ENCODE data around the gene ZNF830.
"Not testable (repeated sequence)": the region's sequence is repeated elsewhere in the genome, so short reads cannot be mapped to it uniquely, and the experiment has no call there.

Gene ZNF830

DNA sequence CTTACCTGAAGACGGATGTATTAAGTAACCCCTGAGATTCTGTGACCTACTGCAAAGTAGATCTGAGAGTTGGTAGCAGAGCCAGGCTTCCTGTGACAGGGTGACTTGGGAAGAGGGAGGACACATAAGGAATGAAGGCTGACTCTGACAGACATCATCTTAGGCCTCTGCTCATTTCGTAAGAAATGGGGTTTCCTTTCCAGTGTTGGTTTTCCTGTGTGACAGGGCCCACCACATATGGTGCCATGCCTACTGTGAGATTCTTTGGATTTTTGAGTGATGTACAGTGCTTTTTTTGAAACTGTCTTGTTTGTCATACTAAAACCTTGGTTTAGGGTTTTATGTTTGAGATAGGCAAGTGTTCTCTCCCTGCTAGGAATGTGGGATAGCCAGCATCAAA, 31.7 kb downstream of the ZNF830 start:
- DNase-seq: no peak

DNA sequence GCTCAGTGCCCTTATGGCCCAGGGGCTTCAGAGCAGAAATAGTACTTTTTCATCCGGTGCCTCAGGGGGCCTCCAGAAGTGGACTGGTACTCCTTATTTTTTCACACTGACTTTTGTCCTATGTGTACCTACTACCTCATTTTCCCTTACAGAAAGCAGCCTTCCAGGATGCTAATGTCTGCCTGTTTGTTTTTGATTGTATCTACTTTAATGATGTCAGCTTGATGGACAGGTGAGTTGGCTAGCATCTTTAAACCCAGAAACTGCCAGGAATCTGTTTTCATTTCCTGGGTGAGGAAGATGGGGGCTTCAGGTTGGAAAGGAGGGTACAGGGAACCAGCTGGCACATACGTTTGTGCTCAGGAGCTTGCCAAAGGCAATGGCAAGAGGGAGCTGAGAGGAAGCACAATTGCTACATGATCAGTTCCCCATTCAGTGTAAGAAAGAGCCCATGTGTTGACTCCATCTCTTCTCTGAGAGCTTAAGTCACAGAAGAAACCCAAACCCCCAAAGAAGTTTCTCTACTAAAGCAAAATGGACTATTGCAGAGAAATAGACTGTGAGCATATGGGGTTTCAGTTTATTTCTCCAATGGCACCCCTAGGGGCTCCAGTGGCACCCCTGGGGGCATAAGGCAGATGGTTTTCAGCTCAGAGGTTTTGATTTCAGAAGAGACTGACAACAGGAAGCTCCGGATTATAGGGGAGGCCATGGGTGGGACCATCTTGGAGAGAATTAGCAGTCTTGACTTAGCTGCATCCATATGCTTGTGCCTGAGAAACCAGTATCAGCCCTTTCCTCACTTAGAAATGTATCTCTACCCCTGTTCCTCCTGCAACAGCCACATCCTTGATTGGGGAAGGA, 35.3 kb downstream of the ZNF830 start:
- no peak for DNase-seq

DNA sequence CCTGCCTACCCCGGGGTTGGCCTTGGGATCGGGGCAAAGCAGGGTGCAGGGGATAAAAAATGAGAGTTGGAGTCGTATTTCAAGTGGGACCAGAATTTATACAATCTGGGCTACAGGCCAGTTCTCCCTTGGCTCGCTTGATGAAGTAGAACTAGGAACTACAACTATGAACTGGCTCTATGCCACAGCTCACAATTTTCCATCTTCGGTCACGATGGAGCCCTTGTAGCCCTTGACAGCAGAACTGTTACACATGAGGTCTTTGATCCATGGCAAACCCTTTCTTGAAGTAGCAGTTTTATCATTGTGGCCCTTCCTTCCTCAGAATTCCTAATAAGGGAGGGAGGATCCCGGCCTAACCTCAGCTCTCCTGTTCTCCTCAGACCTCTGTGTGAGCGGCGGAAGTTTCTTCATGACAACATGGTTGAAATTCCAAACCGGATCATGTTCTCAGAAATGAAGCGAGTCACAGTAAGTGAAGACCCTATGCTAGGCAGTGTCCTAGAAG, 36.1 kb downstream of the ZNF830 start:
- no peak for DNase-seq

DNA sequence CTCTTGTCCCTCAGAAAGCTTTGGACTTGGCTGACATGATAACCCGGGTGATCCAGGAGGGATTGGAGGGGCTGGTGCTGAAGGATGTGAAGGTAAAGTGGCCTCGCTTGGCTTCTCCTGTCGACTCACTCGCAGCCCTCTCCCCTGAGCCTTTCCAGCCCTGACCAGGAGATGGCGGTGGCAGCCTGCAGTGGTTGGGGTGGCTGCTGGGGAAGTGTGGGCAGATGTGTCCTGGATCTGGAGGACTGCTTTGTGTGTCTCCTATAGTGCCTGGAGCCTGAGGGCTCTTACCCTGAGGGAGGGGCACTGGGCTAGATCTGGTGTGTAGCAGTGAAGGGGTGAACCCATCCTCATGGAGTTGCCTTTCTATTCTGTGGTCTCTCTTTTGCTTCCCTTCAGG, 36.9 kb downstream of the ZNF830 start:
- DNase-seq: no peak

DNA sequence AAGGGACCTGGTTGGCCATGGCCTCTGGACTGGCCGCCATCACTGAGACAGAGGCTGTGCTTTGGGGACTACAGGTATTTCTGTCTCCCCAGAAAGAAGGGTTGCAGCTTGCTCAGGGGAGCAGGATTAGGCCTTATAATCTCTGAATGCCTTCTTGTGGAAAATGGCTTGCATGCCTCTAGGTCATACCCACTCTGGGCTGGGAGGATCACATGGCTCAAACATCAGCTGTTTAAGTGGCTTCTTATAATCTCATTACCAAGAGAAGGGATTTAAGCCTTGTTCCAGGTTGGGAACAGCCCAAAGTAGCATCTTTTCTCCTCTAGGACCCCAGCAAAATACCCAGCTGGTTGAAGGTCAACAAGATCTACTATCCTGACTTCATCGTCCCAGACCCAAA, 38.1 kb downstream of the ZNF830 start:
- no peak for DNase-seq

DNA sequence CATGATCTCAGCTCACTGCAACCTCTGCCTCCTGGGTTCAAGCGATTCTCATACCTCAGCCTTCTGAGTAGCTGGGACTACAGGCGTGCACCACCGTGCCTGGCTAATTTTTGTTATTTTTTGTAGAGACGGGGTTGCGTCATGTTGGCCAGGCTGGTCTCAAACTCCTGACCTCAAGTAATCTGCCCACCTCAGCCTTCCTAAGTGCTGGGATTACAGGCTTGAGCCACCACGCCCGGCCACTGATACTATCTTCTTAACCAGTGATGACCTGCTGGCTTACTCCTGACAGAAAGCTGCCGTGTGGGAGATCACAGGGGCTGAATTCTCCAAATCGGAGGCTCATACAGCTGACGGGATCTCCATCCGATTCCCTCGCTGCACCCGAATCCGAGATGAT, 39.6 kb downstream of the ZNF830 start:
- not testable (repeated sequence) for DNase-seq

DNA sequence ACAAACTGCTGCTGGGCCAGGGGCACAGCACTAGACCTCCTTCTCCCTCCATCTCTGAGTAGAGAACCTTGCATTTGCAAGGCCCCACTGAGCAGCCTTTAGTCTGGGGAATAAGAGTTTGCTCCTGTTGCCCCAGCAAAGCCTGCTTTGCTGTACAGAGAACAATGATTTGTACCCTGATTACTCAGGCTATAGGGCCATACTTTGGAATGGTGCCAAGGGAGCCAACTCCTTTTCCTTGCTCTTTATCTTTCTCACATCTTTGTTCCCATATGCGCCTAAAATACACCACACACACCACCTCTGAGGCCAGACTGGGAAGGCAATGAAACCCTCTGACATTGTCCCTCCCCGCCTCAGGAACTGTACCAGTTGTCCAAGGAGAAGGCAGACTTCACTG, 40.2 kb downstream of the ZNF830 start:
- no peak for DNase-seq

DNA sequence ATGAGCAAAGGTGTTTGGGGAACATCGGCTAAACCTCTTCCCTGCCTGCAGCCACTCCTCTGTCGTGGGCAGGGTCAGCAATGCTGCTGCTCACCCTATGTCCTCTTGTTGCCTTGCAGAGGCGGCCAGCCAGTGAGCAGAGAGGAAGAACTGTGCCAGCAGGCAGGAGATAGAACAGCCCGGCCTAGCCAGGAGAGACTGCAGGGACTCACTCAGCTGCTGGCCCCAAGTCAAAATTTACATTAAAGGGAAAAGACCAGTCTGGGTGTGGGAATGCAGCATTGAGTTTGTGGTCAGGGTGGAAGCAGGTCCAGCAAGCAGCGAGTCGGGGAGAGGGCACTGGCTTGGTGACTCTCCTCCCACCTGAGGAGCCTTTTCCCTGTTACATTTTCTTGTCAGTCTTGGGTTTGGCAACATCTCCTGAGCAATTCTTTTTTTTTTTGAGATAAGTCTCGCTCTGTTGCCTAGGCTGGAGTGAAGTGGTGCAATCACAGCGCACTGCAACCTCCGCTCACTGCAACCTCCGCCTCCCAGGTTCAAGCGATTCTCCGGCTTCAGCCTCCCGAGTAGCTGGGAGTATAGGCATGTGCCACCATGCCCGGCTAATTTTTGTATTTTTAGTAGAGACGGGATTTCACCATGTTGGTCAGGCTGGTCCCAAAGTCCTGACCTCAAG, 41.7 kb downstream of the ZNF830 start:
- no peak for DNase-seq

DNA sequence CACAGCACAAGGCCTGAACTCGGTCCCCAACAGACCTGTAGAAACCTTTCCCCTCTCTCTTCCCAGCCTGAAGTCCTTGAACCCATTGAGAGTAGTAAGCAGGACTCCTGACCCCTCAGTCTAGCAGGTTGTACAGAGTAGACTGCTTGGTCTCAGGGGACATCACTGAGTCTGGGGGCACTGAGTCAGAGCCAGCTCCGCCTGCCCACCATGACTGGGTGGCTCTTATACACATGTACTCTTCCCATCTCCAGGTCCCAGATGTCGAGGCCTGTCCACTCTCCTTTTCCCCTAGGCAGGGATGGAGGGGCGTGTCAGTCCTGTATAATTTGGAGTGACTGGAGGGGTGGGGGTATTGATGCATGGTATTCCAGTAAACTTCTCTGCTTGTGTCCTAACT, 42.4 kb downstream of the ZNF830 start:
- no peak for DNase-seq

DNA sequence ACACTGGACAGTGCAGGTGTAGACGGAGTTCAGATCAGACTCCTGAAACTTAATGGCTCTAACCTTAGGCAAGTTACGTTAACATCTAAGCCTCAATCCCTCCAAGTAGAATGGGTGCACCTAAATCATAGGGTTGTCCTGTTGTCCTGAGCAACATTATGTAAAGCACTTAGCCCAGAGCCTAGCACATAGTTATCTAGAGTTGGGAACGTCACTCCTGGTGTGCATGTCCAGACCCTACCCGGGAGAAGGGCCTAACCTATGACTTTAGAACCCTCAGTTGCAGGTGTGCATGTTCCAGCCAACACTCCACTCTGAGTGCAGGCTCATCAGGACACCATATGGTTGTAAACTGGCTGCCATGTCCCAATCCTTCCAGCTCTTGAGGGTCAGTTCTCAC, 45.0 kb downstream of the ZNF830 start:
- DNase-seq: no peak

DNA sequence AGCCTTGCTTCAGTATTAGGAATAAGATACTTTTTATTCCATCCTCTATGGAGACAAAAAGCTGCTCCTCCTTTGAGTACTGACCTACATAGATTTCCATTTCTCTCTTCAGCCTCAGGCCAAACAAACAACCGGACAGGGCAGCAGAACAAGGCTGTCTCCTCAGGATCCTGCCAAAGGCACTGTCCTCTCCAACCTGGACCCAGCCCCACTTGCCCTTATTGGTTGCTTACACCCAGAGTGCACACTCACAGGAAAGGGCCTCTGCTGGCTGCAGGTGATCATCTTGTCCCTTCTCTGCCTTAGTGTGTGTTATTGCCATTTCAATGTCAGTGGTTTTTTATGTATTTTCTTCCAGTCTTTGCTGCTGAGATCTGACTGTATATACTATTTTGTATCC, 45.6 kb downstream of the ZNF830 start:
- DNase-seq: no peak

DNA sequence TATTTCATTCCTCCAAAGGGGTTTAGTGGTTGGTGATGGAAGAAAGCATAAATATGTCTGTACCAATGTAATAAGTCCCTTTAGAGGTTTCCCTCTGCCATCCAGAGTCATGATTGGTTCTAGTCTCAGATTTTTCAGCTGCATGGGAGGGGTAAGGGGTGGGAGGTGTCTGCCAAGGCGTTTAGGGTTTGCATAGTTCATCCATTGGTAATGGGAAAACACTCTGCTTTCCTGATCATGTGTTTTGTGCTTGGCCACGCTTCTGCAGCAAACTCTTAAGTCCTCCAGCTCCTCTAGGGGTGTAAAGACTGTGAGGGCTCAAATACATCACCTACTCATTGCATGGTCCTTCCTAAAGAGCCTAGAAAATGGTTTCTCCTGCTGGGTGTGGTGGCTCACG, 48.8 kb downstream of the ZNF830 start:
- DNase-seq: no peak

DNA sequence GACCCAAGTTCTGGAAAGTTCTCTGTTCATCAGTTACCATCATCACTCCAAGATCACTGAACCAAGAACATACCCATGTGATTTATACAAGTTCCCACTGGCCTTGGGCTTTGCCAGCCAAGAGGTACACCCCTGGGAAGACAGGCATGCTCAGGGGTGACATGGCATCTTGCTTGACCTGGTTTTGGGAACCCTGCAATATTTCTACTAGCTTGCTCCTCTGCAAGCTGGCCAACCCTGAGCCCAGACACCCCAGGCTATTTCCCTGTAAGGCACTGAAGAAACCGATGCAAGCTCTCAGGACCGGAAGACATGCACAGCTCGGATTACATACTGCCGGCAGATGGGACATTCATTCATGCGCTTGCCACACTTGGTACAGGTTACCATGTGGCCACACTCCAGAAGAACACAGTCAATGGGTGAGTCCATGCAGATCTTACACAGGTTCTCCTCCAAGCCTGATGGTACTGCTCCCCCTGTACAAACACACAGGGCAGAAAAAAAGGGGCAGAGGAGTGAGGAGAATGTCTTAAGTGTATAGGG, 50.4 kb downstream of the ZNF830 start:
- DNase-seq: no peak

Measured in NCI-H524 treated with DMSO at 0.1 percent for 48 hours (cell line).